ENCODE data around the gene FANCI.
"Not testable (repeated sequence)": the region's sequence is repeated elsewhere in the genome, so short reads cannot be mapped to it uniquely, and the experiment has no call there.

Gene FANCI

DNA sequence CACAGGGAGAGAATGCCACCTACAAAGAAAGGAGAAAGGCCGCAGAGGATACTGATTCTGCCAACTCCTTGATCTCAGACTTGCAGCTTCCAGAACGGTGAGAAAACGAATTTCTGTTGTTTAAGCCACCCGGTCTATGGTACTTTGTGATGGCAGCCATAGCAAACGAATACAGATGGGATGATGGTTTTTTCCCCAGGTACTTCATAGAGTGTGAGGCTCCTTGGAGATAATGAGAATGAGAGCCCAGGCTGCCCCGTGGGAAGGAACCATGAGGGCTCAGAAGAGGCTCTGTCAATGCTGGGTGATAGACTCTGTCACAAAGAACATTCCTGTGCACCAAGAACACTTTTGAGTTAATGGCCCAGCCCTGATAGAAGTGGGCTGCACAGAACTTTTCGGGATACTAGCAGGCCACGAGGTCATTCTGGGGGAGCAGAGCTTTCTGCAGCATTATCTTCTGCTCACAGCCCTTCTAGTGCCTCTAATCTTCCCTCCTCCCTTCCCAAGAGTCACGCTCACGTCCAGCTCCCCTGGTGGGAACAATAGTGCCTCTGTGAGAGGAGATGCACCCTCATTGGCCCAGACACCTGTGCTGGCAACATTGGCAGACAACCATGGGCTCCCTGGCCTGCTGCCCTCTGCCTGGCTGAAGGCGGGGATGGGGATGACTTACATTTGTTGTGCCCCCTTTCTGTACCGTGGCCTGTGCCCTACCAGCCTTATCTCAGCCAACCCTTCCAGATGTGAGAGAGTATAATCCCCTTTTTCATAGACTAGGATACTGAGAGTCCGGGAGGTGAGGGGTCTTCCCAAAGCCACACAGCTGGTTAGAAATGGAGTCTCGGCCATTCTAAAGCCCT lies 17.2 kb upstream of the FANCI start:
- no peak for DNase-seq

GRCh38 chr15:89227425-89227824 lies 16.4 kb upstream of the FANCI start:
- DNase-seq, result no peak

DNA sequence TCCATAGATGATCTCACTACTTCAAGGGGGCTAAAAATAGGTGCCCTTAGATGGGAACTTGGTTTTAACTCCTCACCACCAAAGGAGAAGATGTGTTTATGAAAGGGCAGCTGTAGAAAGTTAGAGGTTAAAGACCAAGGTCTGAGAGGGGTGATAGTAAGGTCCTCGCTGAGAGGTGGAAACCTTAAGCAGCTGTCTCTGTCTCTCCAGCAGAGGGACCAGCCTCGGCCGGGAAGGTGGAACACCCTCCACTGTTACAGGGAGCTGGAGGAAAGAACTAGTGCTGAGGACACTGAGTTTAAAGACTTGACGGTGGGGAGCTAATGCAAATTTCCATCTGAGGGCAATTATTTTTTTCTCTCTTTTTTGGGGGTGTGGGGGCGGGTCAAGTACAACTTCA lies 13.5 kb upstream of the FANCI start:
- no peak for DNase-seq

- DNase-seq, result no peak
Observed at GRCh38 chr15:89231832-89232231, 11.9 kb upstream of the FANCI start.

GRCh38 chr15:89239883-89240810 lies 3.6 kb upstream of the FANCI start:
- DNase-seq, result not testable (repeated sequence)

- peak; percentile 34 for DNase-seq
Observed at GRCh38 chr15:89243046-89243690, 611 bp upstream of the FANCI start.

DNA sequence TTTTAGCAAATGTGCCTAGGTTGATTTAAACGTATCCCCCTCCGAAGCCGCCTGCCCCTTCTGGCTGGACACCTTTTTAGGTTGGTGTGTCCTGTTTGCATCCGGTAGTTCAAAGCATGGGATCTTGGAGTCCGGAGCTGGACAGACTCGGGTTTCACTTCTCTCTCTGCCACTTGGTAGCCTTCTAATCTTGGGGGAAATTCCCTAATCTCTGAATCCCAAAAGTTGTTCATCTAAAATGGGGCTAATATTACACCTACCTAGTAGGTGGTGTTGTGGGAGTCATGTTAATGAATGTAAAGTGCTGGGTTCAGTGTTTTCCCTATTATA lies 760 bp downstream of the FANCI start:
- DNase-seq, result no peak

DNA sequence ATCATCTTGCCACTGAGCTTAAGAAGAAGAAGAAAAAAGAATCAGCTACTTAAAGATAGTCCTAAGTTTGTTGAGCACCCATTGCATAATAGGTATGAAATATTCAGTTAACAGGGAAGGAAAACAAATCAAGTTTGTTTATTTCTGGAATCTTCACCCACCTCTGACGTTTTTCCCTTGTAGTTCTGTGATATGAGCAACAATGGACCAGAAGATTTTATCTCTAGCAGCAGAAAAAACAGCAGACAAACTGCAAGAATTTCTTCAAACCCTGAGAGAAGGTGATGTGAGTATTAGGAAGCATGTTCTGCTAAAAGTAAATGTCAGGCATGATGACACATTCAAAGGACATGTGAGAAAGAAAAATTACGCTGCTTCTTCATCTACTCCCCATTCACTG lies 3.7 kb downstream of the FANCI start:
- no peak for DNase-seq

DNA sequence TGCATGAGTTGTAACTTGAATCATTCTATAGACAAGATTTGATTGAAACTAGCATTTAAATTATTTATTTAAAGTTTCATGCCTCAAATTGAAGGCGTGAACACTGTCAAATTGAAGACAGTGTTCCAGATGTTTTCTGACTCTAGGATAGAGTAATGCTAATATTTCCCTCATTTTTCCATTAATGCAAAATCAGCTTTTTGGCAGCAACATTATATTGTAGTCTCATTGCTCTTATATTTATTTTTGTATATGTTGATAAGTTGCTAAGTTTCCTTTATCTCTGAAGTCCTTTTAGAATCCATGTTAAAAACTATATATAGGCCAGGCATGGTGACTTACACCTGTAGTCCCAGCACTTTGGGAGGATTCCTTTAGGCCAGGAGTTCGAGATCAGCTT lies 4.8 kb downstream of the FANCI start:
- no peak for DNase-seq

GRCh38 chr15:89250142-89250541 lies 6.4 kb downstream of the FANCI start:
- not testable (repeated sequence) for DNase-seq

DNA sequence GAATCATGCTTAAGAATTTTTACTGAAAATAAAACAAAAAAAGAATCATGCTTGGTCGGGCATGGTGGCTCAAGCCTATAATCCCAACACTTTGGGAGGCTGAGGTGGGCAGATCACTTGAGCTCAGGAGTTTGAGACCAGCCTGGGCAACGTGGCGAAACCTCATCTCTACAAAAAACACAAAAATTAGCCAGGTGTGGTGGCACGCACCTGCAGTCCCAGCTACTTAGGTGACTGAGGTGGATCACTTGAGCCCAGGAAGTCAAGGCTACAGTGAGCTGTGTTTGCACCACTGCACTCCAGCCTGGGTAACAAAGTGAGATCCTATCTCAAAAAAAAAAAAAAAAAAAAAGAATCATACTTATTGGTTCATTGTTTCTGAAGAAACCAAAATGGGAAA lies 33.5 kb downstream of the FANCI start:
- not testable (repeated sequence) for DNase-seq

- DNase-seq, result no peak
Observed at GRCh38 chr15:89278307-89278706, 34.5 kb downstream of the FANCI start.

DNA sequence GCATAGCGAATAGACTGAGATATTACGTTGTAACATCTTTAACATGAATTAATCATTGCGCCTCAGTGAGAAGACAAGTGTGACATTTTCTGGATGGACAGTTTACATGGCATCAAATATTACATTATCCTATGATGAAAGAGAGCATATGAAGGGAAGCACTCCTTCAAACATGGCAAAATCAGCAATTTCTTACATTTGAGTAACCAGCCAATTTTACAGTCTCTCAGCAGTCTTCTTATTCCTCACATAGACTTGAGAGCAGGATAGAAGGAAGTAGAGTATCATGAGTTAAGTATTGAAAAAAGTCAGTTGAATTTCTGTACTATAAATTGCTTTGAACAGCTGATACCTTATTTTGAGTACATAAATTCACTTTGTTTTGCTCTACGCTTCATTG lies 38.9 kb downstream of the FANCI start:
- DNase-seq, result no peak

GRCh38 chr15:89283201-89283600 lies 39.4 kb downstream of the FANCI start:
- no peak for DNase-seq

DNA sequence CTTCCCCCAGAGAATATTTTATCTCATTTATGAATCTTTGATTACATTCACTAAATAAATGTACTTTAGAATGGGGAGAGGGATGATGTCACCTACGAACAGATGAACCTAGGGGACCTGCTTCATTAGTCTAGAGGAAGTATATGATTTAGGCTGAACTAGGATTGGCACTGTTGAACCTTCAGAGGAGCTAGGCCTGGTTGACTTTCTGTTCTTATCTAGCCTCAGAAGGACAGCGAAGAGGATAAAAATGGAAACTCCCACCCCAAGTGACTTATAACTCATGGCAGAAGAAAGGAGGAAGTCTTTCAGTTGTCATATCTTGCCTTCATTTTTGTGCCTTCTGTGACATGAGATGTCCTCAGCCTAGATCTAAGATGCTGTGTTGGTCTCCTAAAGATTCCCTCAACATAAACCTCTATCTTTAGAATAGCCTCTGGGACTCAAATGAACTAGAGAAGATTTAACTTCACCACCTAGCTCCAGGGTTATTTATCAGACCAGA lies 48.2 kb downstream of the FANCI start:
- DNase-seq, result no peak

- no peak for DNase-seq
Observed at GRCh38 chr15:89293012-89293411, 49.2 kb downstream of the FANCI start.

- no peak for DNase-seq
Observed at GRCh38 chr15:89299896-89300295, 56.1 kb downstream of the FANCI start.

DNA sequence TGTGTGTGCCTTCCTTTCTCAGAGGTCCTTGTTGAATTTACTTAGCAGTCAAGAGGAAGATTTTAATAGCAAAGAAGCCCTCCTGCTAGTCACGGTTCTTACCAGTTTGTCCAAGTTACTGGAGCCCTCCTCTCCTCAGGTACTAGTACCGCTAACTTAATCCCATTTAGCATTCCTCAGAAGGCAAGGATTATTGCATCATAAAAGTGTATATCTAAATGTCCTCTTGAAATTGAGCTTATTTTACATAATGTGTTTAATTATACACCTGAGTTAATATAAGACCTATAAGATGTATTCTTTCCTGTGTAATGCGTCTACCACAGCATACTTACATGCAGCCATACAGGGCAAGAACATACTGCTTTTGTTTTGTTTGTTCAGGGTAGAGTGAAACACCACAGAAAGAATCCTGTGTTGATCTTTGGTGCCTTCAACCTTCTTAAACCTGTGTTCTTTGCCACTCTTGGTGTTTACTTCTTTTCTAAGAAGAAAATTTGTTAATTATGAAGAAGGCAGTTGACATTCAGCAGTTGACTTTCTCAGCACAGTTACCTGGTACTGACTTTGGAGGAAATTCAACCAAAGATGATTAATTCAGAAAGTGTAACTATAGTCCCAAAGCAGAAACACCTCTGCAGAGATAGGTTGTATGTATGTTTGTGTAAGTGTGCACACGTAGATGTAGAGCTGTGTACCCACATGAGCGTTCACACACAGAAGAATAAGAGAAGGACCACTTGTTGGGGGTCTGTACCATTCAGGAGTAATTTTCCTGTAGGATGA lies 57.7 kb downstream of the FANCI start:
- no peak for DNase-seq

- DNase-seq, result no peak
Observed at GRCh38 chr15:89303986-89304385, 60.2 kb downstream of the FANCI start.

- DNase-seq, result no peak
Observed at GRCh38 chr15:89305395-89305794, 61.6 kb downstream of the FANCI start.

GRCh38 chr15:89307046-89307587 lies 63.3 kb downstream of the FANCI start:
- DNase-seq, result no peak

DNA sequence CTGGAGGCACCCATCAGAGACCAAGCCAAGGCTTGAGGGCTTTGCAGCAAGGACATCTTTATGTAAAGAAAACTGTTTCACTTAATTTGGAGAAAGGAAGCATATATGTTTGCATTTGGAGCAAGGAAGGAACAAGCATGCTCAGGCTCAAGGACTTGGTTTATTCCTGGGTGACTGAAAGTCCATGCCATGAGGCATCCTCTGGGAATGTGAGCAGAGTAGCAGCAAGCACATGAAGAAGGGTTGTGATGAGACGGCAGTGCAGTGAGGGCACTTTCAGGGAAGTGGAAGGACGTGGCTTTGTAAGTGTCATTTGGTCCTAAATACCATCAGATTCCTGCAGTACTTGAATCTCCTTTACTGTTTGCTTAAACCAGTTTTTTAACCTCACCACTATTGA lies 64.0 kb downstream of the FANCI start:
- no peak for DNase-seq
